ENCODE data around the gene ERGIC2.
"Not testable (repeated sequence)": the region's sequence is repeated elsewhere in the genome, so short reads cannot be mapped to it uniquely, and the experiment has no call there.

DNA sequence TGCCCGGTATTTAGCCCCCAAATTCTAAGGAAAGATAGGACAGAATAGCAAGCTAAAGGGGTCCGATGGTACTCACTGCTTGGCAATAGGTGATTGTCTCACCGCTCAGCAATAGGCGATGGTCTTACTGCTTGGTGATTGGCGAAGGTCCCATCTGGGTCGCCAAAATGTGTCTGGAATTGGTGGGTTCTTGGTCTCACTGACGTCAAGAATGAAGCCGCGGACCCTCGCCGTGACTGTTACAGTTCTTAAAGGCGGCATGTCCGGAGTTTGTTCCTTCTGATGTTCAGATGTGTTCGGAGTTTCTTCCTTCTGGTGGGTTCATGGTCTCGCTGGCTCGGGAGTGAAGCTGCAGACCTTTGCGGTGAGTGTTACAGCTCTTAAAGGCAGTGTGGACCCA, 4.2 kb upstream of the ERGIC2 start:
- TF ChIP-seq NR2C2 (CRISPR knock-in tag; IDR thresholded peaks at IDR 0.05; ENCODE audit: borderline replicate concordance); ZSCAN22 (CRISPR knock-in tag; IDR thresholded peaks at IDR 0.05); HIVEP1 (CRISPR knock-in tag; IDR thresholded peaks at IDR 0.05): not testable (repeated sequence)

Measured in HepG2 (cell line).